Fibroblast of mammary gland (primary cell): ENCODE results near the gene MAP3K4.

Experiments used
- DNase-seq: peaks from one replicate; pipeline ENCODE4 v3.0.0-alpha.2; 2010; ENCODE audit warnings: low read depth
- H3K4me3 ChIP-seq: 2 replicates; pipeline ENCODE4 v1.5.1; 2011; ENCODE audit warnings: low read depth, mild to moderate bottlenecking, low read length, moderate library complexity; ENCODE audit not compliant: control insufficient read depth
- CTCF ChIP-seq: conservative IDR thresholded peaks from 2 replicates; pipeline ENCODE4 v1.5.1; 2011; ENCODE audit warnings: low read depth, low read length, inconsistent platforms; ENCODE audit not compliant: control insufficient read depth, insufficient read depth

Gene MAP3K4

DNA sequence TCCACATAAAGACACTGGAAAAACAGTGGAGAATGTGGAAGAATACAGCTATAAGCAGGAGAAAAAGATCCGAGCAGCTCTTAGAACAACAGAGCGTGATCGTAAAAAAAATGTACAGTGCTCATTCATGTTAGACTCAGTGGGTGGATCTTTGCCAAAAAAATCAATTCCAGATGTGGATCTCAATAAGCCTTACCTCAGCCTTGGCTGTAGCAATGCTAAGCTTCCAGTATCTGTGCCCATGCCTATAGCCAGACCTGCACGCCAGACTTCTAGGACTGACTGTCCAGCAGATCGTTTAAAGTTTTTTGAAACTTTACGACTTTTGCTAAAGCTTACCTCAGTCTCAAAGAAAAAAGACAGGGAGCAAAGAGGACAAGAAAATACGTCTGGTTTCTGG is 57.1 kb downstream of the MAP3K4 start:
- DNase-seq = peak; percentile 97
- no peak for TF ChIP-seq CTCF
- H3K4me3 ChIP-seq = no peak overlapping the region

DNA sequence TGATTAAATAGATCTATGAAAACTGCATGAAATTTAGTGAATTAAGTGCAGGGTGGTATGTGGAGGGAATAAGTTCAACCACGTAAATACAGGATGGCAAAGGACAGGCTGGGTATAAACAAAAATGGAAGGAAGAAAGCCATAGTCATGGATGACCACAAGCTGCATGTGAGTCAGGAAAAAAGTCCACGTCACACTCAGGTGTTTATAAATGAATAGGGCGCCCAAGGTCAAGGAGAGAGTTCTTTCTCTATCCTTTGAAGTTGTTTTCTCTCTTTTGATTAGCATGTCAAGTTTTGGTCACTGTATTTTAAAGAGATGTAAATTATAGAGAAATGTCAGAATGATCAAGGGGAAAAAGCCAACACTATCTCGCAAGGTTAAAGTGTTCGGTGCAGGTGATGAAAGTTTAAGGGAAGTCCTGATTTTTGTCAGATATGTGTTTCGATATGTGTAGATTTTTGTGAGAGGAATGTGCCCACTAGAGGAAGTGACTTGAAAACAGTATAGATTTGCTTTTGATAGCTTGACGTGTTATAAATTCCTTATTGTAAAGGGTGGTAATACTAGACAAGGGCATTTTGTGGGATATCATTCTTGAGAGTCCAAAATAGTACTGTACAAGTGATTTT is 58.7 kb downstream of the MAP3K4 start:
- no peak for DNase-seq
- no peak for TF ChIP-seq CTCF
- no peak overlapping the region for H3K4me3 ChIP-seq

DNA sequence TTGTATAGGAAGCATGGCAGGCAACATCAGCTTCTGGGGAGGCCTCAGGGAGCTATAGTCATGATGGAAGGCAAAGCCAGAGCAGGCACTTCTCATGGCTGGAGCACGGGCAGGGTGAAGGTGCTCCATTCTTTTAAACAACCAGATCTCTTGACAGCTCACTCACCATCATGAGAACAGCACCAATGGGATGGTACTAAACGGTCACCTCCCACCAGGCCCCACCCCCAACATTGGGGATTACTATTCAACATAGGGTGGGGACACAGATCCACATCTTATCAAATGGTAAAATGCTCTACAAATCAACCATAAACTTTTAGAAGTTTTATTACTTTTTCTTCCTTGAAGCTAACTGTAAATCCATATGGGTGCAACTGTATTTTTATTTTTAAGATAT is 61.5 kb downstream of the MAP3K4 start:
- DNase-seq = no peak
- no peak overlapping the region for H3K4me3 ChIP-seq
- TF ChIP-seq CTCF = no peak

DNA sequence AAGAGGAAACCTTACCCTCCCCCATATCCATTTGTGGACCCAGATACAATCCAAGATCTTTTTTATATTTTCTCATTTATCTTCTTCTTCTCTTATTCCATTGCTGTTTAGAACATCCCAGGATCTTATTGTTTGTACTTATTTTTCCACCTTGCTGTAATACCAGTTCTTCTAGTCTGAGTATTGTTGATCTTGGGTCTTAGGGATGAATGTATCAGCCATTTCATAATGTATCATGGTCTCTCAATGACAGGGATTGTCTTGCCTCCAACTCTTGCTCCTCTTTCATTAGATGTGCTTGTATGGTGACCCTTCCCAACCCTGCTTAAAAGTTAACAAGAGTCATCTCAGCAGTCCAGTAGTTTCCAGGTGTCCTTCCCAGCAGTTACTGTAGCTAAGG is 63.3 kb downstream of the MAP3K4 start:
- no peak for TF ChIP-seq CTCF
- DNase-seq = no peak
- H3K4me3 ChIP-seq = no peak overlapping the region

DNA sequence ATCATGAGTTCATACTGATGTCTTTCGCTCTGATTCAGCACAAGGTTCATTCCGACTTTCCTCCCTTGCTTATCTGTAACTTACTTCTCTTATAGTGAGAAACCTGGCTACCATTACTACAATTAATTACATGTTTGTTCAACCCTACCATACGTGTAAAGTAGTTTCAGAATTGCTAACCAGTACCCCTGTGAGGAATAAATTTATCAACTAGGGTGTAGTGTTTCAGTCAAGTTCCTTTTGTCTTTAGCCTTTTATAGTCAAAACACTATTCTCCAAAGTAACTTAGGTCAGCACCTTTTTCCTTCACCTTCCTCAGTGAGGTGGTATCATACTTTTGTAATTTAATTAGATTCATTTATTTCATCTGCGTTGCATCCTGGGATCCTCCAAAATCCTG is 64.9 kb downstream of the MAP3K4 start:
- no peak for DNase-seq
- H3K4me3 ChIP-seq = no peak overlapping the region
- no peak for TF ChIP-seq CTCF

DNA sequence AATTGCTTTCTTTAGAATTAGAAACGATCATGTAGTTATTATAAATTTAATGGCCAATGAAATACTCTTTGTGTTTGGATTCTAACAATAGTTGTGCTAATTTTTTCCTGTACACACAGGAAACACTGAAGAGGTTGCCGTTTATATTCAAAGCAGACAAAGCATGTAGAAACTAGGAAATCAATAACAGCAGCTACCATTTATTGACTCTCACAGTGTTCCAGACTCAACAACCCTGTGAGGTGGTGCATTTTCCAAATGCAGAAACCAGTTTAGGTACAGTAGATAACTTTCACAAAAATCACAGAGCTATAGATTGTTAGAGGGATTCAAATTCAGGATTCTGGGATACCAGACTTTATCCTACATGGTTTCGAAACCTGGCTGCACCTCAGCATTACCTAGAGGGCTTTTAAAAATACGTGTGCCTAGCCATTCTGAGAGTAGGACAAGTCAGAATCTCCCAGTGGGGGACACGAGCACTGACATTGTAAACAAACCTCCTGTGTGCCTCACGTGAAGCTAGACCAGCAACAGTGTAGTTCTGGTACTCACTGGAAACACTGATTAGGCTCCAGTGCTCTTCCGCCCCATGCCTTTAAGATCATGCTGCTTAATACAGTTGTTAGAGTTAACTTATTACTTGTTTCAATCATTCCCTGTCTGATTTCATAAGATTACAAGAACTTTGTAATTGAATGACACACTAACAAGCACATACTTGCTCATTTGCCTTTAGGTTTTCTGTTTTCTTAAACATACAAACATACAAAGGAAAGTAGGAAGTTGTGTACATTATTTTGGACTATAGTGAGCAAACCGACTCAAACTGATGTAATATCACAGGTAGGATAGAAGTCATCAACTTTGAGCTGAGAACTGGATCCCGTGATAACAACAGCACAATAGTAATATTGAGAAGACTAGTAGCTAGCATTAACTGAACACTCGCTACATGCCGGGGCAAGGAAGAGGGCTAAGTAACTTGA is 65.8 kb downstream of the MAP3K4 start:
- TF ChIP-seq CTCF = no peak
- no peak overlapping the region for H3K4me3 ChIP-seq
- no peak for DNase-seq
